ENCODE results near the gene GTSF1L.

- no peak for TF ChIP-seq POLR2A (IDR thresholded peaks at IDR 0.05)
- TF ChIP-seq, protein P1, sequence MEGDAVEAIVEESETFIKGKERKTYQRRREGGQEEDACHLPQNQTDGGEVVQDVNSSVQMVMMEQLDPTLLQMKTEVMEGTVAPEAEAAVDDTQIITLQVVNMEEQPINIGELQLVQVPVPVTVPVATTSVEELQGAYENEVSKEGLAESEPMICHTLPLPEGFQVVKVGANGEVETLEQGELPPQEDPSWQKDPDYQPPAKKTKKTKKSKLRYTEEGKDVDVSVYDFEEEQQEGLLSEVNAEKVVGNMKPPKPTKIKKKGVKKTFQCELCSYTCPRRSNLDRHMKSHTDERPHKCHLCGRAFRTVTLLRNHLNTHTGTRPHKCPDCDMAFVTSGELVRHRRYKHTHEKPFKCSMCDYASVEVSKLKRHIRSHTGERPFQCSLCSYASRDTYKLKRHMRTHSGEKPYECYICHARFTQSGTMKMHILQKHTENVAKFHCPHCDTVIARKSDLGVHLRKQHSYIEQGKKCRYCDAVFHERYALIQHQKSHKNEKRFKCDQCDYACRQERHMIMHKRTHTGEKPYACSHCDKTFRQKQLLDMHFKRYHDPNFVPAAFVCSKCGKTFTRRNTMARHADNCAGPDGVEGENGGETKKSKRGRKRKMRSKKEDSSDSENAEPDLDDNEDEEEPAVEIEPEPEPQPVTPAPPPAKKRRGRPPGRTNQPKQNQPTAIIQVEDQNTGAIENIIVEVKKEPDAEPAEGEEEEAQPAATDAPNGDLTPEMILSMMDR (IDR thresholded peaks at IDR 0.05): peak; percentile 74 to 100 (median 94)
Measured at GRCh38 chr20:43749734-43750294, 23.0 kb upstream of the GTSF1L start.

All from thyroid gland (tissue), 4 donors.